D721Med (cell line): ENCODE results near the gene SORCS2.

Experiments
- DNase-seq: peaks from one replicate; pipeline ENCODE4 v3.0.0; 2011; ENCODE audit warnings: low spot score; ENCODE audit not compliant: insufficient read length
- FAIRE-seq: peaks from 2 replicates; lab custom pipeline; 2011; peaks lifted over from hg19 to GRCh38; lab: Jason Lieb, UNC
- CTCF ChIP-seq: IDR thresholded peaks from 2 replicates; pipeline ENCODE4 v1.5.1; 2012; ENCODE audit warnings: mild to moderate bottlenecking, control low read depth; ENCODE audit not compliant: insufficient read depth; ENCODE audit errors: missing control alignments

SORCS2 gene

GRCh38 chr4:7672601-7673000 lies 480.3 kb downstream of the SORCS2 start:
- no peak for FAIRE-seq
- DNase-seq, result no peak
- no peak for TF ChIP-seq CTCF

GRCh38 chr4:7673121-7673520 lies 480.8 kb downstream of the SORCS2 start:
- TF ChIP-seq CTCF, result no peak
- FAIRE-seq (no peak), DNase-seq (no peak)

- TF ChIP-seq CTCF, result no peak
- no peak for FAIRE-seq
- no peak for DNase-seq
Measured at GRCh38 chr4:7674706-7675105, 482.4 kb downstream of the SORCS2 start.

GRCh38 chr4:7675136-7675535 lies 482.8 kb downstream of the SORCS2 start:
- no peak for DNase-seq
- no peak for TF ChIP-seq CTCF
- FAIRE-seq, result no peak

GRCh38 chr4:7675612-7676320 lies 483.4 kb downstream of the SORCS2 start:
- FAIRE-seq, result no peak
- TF ChIP-seq CTCF, result no peak
- no peak for DNase-seq

GRCh38 chr4:7676398-7676922 lies 484.1 kb downstream of the SORCS2 start:
- FAIRE-seq (no peak), DNase-seq (no peak)
- no peak for TF ChIP-seq CTCF

GRCh38 chr4:7677086-7677485 lies 484.7 kb downstream of the SORCS2 start:
- no peak for TF ChIP-seq CTCF
- FAIRE-seq, result no peak
- DNase-seq, result no peak
